Measurements from ENCODE around the gene RTKN2.
"Not testable (repeated sequence)": the region's sequence is repeated elsewhere in the genome, so short reads cannot be mapped to it uniquely, and the experiment has no call there.

Gene RTKN2

DNA sequence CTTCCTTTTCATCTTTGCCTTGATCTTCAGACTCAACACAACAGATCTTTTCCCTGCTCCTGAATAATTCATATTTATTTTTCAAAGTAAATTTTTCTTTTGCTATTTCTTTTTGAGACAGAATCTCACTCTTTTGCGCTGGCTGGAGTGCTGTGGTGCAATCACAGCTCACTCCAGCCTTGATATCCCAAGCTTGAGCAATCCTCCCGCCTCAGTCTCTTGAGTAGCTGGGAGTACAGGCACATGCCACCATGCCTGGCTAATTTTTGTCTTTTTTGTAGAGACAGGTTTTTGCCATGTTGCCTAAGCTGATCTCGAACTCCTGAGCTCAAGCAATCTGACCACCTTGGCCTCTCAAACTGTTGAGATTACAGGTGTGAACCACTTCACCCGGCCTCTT lies 9.2 kb downstream of the RTKN2 start:
- DNase-seq, result no peak

GRCh38 chr10:62258926-62259325 lies 9.7 kb downstream of the RTKN2 start:
- no peak for DNase-seq

DNA sequence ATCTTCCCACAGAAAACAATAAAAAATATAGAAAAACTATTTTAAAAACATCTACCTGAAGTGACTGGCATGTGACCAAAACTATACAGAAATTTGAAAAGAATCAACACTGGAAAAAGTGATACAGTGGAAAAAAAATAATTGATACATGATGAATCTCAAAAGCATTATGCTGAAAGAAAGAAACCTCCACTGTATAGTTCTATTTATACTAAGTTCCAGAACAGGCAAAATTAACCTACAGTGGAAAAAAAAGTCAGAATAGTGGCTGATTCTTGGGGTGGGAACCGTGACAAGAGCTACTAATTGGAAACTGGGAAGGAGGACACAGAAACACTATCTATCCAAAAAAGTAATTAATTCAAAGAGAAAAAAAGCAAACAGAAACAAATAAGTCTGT lies 14.9 kb downstream of the RTKN2 start:
- no peak for DNase-seq

- no peak for DNase-seq
Observed at GRCh38 chr10:62252051-62252450, 16.6 kb downstream of the RTKN2 start.

GRCh38 chr10:62250594-62251198 lies 17.9 kb downstream of the RTKN2 start:
- no peak for DNase-seq

- no peak for DNase-seq
Observed at GRCh38 chr10:62249957-62250356, 18.7 kb downstream of the RTKN2 start.

DNA sequence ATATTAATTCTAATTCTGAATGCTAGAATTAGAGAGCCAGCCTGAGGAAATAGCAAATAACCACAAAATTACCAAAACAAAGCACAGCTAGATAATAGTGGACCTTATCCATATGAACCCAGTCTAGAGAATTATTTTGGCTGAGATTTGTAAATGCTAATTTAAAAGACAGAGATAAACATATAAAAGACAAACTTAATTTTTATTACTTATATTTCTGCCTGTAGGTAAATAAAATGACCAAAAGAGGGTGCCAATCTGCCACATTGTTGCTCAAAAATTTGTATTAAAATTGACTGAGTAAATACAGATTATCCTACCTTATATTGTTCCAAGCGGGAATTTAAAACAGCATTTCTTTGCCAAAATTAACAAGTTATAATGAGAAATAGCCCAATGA lies 20.2 kb downstream of the RTKN2 start:
- DNase-seq, result no peak

DNA sequence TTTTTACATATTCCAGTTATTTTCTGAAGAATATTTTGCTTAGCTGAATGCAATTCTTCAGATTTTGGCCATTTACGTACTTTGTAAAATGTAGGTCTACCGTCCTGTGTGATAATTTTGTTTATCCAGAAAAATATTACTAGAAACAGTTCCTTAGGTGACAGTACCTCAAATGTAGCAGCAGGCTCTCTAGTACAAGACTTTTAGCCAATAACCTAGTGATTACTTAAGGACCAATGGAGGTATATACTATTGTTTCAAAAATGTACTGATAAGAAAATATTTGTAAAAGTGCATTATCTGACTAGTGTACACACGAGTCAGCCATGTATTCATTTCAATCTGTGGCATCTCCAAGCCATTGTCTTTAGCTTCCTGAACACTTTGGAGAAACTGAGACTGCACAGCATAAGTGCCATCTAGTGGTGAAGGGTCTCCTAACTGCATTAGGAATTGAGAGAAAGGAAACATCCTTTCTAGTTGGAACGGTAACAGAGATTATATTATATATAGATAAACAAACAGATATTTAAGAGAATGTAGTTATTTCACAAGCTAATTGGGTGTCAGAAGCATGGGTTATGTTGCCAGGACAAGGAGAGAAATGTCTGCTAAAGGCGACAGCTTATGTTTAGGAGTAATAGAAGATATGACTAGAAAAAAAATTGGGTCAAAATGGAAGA lies 23.7 kb downstream of the RTKN2 start:
- DNase-seq, result peak; percentile 79

GRCh38 chr10:62244088-62244487 lies 24.6 kb downstream of the RTKN2 start:
- DNase-seq, result no peak

GRCh38 chr10:62243647-62243997 lies 25.0 kb downstream of the RTKN2 start:
- no peak for DNase-seq

DNA sequence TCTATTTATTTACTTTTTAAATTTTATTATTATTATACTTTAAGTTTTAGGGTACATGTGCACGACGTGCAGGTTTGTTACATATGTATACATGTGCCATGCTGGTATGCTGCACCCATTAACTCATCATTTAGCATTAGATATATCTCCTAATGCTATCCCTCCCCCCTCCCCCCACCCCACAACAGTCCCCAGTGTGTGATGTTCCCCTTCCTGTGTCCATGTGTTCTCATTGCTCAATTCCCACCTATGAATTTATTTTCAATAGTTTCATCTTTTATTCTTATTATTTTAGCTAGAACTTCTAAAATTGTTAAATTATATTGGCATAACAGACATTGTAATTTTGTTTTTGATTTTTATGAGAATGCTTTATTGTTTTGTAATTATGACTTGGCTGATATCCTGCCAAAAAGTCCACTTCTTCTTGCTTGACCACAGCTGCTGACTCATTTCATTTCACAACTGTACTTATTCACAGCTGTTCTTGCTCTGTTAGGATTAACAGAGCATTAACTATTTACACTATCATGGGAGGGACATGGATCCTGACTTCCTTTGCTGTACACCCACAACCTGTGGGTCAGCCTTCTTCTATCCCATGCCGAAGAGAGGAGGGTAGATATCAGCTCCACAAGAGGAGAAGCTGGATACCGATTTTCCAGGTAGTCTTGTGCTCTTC lies 25.5 kb downstream of the RTKN2 start:
- DNase-seq, result peak; percentile 90

DNA sequence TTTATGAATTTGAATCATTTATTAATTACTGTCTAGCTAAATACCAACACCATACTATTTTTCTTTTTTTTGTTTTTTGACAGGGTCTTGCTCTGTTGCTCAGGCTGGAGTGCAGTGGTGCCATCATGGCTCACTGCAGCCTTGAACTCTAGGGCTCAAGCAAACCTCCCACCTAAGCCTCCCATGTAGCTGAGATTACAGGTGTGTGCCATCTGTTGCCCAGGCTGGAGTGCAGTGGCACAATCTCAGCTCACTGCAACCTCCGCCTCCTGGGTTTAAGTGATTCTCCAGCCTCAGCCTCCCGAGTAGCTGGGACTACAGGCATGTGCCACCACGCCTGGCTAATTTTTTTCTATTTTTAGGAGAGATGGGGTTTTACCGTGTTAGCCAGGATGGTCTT lies 27.1 kb downstream of the RTKN2 start:
- DNase-seq, result not testable (repeated sequence)

DNA sequence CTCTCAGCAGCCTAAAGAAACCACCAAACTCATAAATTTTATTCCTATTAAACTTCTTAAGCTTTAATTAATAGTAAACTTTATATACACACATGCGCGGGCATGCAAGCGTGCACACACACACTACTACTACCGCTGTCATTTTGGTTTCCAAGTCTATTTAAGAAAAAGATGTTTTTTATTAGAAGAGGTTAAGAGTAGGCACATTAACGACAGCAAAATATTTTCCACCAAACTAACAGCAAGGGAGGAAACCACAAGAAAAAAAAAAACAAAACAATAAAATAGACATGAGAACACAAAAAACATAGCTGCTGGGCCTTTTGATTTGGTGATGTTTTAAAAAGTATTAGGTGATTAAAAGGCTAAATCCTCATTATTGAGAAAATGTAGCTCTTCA lies 28.6 kb downstream of the RTKN2 start:
- no peak for DNase-seq

DNA sequence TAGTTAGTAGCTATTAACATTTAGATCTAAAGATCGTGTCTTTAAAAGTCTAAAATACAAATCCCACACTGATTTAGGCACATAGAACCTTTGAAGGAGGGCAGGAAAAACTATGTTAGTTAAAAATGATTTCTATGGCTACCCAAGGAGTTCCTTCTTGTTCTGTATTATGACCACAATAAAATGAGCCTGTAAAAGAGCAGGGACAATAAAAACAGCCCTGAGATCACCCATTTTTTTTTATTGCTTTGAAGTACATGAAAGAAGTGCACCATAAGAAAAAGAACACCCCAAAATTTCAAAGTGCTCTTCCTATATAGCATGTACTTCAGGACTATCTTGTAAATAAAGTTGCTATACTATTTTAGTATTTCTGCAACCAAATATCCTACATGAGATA lies 29.8 kb downstream of the RTKN2 start:
- DNase-seq, result no peak

GRCh38 chr10:62237966-62238365 lies 30.7 kb downstream of the RTKN2 start:
- no peak for DNase-seq

DNA sequence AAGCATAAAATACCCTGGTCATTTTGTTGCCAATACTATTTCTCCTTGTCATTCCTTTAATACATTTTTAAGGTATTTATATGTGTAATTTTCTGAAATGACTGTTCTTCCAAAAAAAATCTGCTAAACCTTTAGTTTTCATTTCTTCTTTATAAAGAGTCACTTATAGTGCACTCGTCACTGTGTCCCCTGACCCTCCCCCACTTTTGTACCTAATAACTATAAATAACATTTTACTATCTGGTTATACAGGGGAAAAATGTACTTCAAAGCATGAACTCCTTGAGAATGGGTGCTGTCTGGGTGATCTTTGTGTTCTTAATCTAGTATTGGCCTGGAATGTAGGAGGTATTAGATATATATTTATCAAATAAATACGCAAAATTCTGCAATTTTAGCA lies 31.1 kb downstream of the RTKN2 start:
- DNase-seq, result no peak

DNA sequence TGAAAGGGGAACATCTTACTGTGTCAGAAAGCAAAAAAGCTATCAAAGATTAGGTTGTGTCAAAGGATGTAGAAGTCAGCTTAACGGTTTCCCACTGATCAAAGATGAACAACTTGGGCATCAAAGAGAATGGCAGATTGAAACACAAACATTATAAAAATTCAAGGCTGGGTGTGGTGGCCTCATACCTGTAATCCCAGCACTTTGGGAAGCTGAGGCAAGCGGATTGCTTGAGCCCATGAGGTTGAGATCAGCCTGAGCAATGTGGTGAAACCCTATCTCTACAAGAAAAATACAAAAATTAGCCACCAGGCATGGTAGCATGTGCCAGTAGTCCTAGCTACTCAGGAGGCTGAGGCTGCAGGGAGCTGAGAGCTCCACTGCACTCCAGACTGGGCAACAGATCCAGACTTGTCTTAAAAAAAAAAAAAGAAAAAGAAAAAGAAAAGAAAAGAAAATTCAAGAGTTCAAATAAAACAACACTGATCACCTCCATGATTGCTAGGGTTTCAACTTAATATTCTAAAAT lies 34.5 kb downstream of the RTKN2 start:
- DNase-seq, result no peak

- peak; percentile 61 for DNase-seq
Observed at GRCh38 chr10:62233356-62234076, 35.1 kb downstream of the RTKN2 start.

DNA sequence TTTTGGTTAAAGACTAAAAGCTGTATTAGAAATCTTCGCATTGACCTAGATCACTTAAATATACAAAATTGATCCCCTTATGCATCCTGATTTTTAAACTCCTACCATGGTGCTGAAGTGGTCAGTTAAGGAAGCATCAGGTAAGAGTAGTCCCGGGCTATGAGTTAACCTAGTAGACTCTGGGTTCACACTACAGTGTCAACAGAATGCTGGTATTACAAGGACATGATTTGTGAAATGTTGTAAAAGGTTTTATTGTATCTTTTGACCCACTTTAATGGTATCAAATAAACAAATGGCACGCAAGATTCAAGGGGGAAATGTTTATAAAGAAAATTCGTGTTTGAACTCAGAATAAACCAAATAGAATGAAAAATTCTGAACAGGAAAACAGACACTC lies 36.8 kb downstream of the RTKN2 start:
- no peak for DNase-seq

DNA sequence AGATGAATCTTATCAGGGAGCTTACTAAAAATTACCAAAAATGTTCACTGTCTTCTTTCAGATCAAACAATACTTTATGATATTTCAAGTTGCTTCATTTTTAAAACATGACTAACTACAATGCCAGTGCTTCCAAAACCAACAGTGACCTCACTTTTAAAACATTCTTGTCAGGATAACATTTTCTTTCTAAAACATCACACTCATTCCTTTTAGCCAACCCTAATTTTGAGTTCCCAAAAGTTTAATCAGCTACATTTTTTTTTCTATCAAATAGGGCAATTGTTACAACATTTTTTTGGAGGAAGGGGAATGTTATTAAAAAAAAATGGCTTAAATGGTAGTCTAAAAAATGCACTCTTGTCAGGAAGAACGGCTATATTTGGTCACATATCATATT lies 37.3 kb downstream of the RTKN2 start:
- peak; percentile 97 for DNase-seq

DNA sequence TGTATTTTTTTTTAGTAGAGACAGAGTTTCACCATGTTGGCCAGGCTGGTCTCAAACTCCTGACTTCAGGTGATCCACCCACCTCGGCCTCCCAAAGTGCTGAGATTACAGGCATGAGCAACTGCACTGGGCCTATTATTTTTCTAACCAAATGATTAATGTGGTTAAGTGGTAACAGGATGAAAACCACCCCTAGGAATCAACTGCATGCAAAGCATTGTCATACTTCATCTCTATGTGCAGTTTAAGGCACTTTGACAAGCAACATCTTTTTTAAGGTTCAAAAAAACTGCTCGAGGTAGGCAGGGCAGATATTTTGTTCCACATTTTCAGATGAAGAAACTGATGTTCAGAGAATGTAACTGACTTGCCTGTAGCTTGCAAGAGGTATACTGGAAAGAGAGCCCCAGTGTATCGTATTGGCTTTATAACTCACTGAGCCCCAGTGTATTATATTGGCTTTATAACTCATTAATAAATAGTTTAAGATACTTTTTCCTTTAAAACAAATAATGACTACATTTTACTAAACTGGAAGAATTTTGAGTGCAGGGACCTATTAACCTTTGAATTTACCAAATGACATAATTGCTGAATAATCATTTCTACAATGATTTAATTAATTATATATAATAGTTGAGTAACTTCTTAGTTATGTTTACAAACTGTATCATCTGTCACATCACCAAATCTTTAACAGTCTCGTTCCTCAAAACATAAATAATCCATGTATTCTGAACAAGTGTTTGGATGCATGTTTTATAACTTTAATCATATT lies 38.1 kb downstream of the RTKN2 start:
- peak; percentile 75 for DNase-seq

GRCh38 chr10:62225362-62225761 lies 43.3 kb downstream of the RTKN2 start:
- peak; percentile 32 for DNase-seq
